ENCODE results near the gene GLRX5.

The GLRX5 gene

DNA sequence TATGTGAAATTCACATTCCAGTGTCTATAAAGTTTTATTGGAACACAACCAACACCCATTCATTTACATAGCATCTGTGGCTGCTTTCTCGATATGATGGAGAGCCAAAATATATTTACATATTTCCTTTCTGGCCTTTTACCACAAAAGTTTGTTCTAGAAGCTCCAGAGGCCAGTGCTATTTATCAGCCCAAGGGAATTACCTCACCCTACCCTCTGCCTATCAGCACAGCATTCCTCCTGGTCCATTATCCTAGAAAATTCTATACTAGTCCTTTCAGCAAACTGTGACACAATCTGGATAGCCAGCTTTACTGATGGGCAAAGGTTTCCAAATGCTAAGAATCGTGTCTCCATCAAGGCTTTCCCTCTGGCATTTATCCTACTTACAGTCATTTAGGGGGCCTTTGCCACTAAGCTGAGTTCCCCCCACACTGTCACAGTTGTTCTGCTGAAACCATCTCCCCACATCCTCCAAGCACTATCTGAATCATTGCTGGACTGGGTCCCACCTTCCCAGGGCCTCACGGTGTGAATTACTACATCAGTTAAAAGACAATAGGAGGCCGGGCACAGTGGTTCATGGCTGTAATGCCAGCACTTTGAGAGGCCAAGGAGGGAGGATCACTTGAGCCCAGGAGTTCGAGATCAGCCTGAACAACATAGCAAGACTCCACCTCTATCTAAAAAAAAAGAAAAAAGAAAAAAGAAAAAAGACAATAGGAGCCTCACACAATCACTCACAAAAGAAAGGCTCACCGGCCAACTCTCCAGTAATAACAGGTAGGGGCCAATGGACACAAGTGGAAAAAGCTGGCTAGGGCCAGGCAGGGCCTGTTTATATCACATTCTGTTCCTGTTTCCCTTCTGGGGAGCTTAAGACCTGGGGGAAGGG lies 30.5 kb upstream of the GLRX5 start:
- H3K36me3 ChIP-seq (replicated peaks; ENCODE audit: low read depth, low read length): peaks cover 34% of the 10 kb centered on the region
- H4K20me1 ChIP-seq (ENCODE audit: insufficient read depth, low read length): peaks cover 74% of the 10 kb centered on the region
- H3K79me2 ChIP-seq (ENCODE audit: low read length): peaks cover 93% of the 10 kb centered on the region
- peak overlapping the region; percentile 55 for H3K27ac ChIP-seq (ENCODE audit: low read length)
- H3K9ac ChIP-seq (ENCODE audit: low read length): peak overlapping the region; percentile 3; the same call in 1 of the 2 replicates
- H3K4me2 ChIP-seq (ENCODE audit: low read length): peak overlapping the region; percentile 69
- H3K27me3 ChIP-seq (ENCODE audit: low read depth, low read length): no peaks in the 10 kb centered on the region
- H3K4me1 ChIP-seq (ENCODE audit: low read length): peaks cover 40% of the 10 kb centered on the region
- peak overlapping the region; percentile 8; the same call in 1 of the 2 replicates for H3K4me3 ChIP-seq (ENCODE audit: low read length)
- no peak overlapping the region for H2AFZ ChIP-seq (ENCODE audit: low read depth, low read length)
- TF ChIP-seq EZH2phosphoT487 (IDR thresholded peaks at IDR 0.05; ENCODE audit: low read depth) (no peak), CTCF (IDR thresholded peaks at IDR 0.05; ENCODE audit: low read depth, low read length) (no peak)
- no peaks in the 10 kb centered on the region for H3K9me3 ChIP-seq (ENCODE audit: insufficient read depth, low read length)

DNA sequence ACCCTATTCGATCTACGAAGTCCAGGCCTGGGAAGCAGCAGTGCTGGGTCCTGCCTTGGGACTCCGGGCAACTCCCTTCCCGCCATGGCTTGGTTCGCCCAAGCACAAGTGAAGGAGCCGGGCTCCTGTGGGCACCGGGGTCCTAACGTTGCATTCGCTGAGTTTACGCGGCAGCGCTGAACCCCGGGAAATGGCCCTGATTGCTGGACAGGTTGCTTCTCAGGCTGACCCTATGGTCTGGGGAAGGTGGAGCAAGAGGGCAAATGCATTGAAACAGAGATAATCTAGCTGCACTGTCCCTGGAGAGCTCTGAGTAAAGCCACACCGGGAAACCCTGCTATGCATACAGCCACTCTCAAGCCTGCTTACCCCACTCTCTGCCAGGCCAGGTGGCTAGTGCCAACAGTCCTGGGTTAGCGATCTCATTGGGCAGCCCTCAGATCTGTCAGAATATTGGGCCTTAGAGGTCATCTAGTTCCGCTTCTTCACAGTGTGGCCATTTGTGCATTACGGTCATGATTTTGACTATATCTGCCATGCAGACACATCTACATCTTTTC lies 29.7 kb upstream of the GLRX5 start:
- Histone ChIP-seq H2AFZ (ENCODE audit: low read depth, low read length) (no peak overlapping the region), H3K4me2 (ENCODE audit: low read length) (peak overlapping the region; percentile 69), H4K20me1 (ENCODE audit: insufficient read depth, low read length) (peaks cover 81% of the 10 kb centered on the region), H3K79me2 (ENCODE audit: low read length) (peaks cover 98% of the 10 kb centered on the region), H3K4me3 (ENCODE audit: low read length) (no peak overlapping the region), H3K9ac (ENCODE audit: low read length) (no peak overlapping the region), H3K36me3 (replicated peaks; ENCODE audit: low read depth, low read length) (peaks cover 41% of the 10 kb centered on the region), H3K4me1 (ENCODE audit: low read length) (peaks cover 36% of the 10 kb centered on the region), H3K9me3 (ENCODE audit: insufficient read depth, low read length) (no peaks in the 10 kb centered on the region), H3K27ac (ENCODE audit: low read length) (no peak overlapping the region), H3K27me3 (ENCODE audit: low read depth, low read length) (no peaks in the 10 kb centered on the region)
- no peak for TF ChIP-seq EZH2phosphoT487 (IDR thresholded peaks at IDR 0.05; ENCODE audit: low read depth)
- TF ChIP-seq CTCF (IDR thresholded peaks at IDR 0.05; ENCODE audit: low read depth, low read length): no peak

- Histone ChIP-seq H3K79me2 (ENCODE audit: low read length) (peaks cover 95% of the 10 kb centered on the region), H3K4me2 (ENCODE audit: low read length) (no peak overlapping the region), H3K4me1 (ENCODE audit: low read length) (peaks cover 31% of the 10 kb centered on the region), H3K27me3 (ENCODE audit: low read depth, low read length) (no peaks in the 10 kb centered on the region), H3K9ac (ENCODE audit: low read length) (no peak overlapping the region), H3K9me3 (ENCODE audit: insufficient read depth, low read length) (no peaks in the 10 kb centered on the region), H2AFZ (ENCODE audit: low read depth, low read length) (no peak overlapping the region), H3K27ac (ENCODE audit: low read length) (no peak overlapping the region), H3K4me3 (ENCODE audit: low read length) (no peak overlapping the region), H4K20me1 (ENCODE audit: insufficient read depth, low read length) (peaks cover 82% of the 10 kb centered on the region), H3K36me3 (replicated peaks; ENCODE audit: low read depth, low read length) (peaks cover 44% of the 10 kb centered on the region)
- TF ChIP-seq CTCF (IDR thresholded peaks at IDR 0.05; ENCODE audit: low read depth, low read length): no peak
- TF ChIP-seq EZH2phosphoT487 (IDR thresholded peaks at IDR 0.05; ENCODE audit: low read depth): no peak
Measured at GRCh38 chr14:95507174-95507573, 27.7 kb upstream of the GLRX5 start.

- H2AFZ ChIP-seq (ENCODE audit: low read depth, low read length): no peak overlapping the region
- H3K4me2 ChIP-seq (ENCODE audit: low read length): no peak overlapping the region
- peaks cover 77% of the 10 kb centered on the region for H4K20me1 ChIP-seq (ENCODE audit: insufficient read depth, low read length)
- H3K9ac ChIP-seq (ENCODE audit: low read length): no peak overlapping the region
- H3K79me2 ChIP-seq (ENCODE audit: low read length): peaks cover 92% of the 10 kb centered on the region
- no peaks in the 10 kb centered on the region for H3K9me3 ChIP-seq (ENCODE audit: insufficient read depth, low read length)
- H3K4me1 ChIP-seq (ENCODE audit: low read length): peaks cover 30% of the 10 kb centered on the region
- H3K27me3 ChIP-seq (ENCODE audit: low read depth, low read length): no peaks in the 10 kb centered on the region
- no peak overlapping the region for H3K27ac ChIP-seq (ENCODE audit: low read length)
- H3K4me3 ChIP-seq (ENCODE audit: low read length): no peak overlapping the region
- peaks cover 41% of the 10 kb centered on the region for H3K36me3 ChIP-seq (replicated peaks; ENCODE audit: low read depth, low read length)
- TF ChIP-seq EZH2phosphoT487 (IDR thresholded peaks at IDR 0.05; ENCODE audit: low read depth) (no peak), CTCF (IDR thresholded peaks at IDR 0.05; ENCODE audit: low read depth, low read length) (no peak)
Measured at GRCh38 chr14:95507701-95508103, 27.1 kb upstream of the GLRX5 start.
